Stomach smooth muscle (tissue), 2 donors: ENCODE results near the gene KCTD13.
"Not testable (repeated sequence)": the region's sequence is repeated elsewhere in the genome, so short reads cannot be mapped to it uniquely, and the experiment has no call there.

Experiments used
- H3K27ac ChIP-seq: one replicate; pipeline ENCODE4 v1.7.0; 2013; ENCODE audit warnings: mild to moderate bottlenecking, low read length, inconsistent platforms
- H3K27me3 ChIP-seq, 2 donors: one replicate each; pipeline ENCODE4 v1.7.0; 2013; ENCODE audit warnings: low read length in 2 of 2; ENCODE audit not compliant: insufficient read depth in 2 of 2, control insufficient read depth in 1 of 2
- H3K36me3 ChIP-seq, 2 donors: one replicate each; pipeline ENCODE4 v1.7.0; 2013; ENCODE audit warnings: low read length in 2 of 2; ENCODE audit not compliant: control insufficient read depth in 2 of 2, insufficient read depth in 2 of 2
- H3K4me1 ChIP-seq: one replicate; pipeline ENCODE4 v1.7.0; 2013; ENCODE audit warnings: low read length; ENCODE audit not compliant: control insufficient read depth, insufficient read depth
- H3K4me3 ChIP-seq, 2 donors: one replicate each; pipeline ENCODE4 v1.7.0; 2013; ENCODE audit warnings: low read length in 2 of 2
- H3K9ac ChIP-seq, 2 donors: one replicate each; pipeline ENCODE4 v1.7.0; 2013; ENCODE audit warnings: low read length in 2 of 2, mild to moderate bottlenecking in 1 of 2
- H3K9me3 ChIP-seq, 2 donors: one replicate each; pipeline ENCODE4 v1.7.0; 2013; ENCODE audit warnings: low read length in 2 of 2; ENCODE audit not compliant: control insufficient read depth in 2 of 2
- donor health status: healthy.
- donor health status: Pancreatic carcinoma.

The KCTD13 gene

GRCh38 chr16:29943846-29944799, 18.1 kb upstream of the KCTD13 start:
- no peaks in the 10 kb centered on the region for H3K9me3 ChIP-seq
- H3K36me3 ChIP-seq, result no peaks in the 10 kb centered on the region
- no peak overlapping the region for H3K4me3 ChIP-seq
- H3K27me3 ChIP-seq, result no peaks in the 10 kb centered on the region
- H3K27ac ChIP-seq, result no peak overlapping the region
- no peak overlapping the region for H3K9ac ChIP-seq
- H3K4me1 ChIP-seq, result no peaks in the 10 kb centered on the region

- no peak overlapping the region for H3K9ac ChIP-seq
- no peaks in the 10 kb centered on the region for H3K36me3 ChIP-seq
- no peak overlapping the region for H3K27ac ChIP-seq
- H3K9me3 ChIP-seq, result no peaks in the 10 kb centered on the region
- no peak overlapping the region for H3K4me3 ChIP-seq
- H3K4me1 ChIP-seq, result no peaks in the 10 kb centered on the region
- H3K27me3 ChIP-seq, result no peaks in the 10 kb centered on the region
These were observed 14.6 kb upstream of the KCTD13 start for GRCh38 chr16:29940656-29941055.

GRCh38 chr16:29931750-29932149, 5.7 kb upstream of the KCTD13 start:
- not testable (repeated sequence) for H3K9me3 ChIP-seq, H3K9ac ChIP-seq, H3K4me3 ChIP-seq, H3K27me3 ChIP-seq, H3K27ac ChIP-seq, H3K36me3 ChIP-seq, H3K4me1 ChIP-seq

GRCh38 chr16:29927070-29927905, 1.3 kb upstream of the KCTD13 start:
- Histone ChIP-seq H3K4me3 (peak overlapping the region; percentile 74 to 93), H3K9me3 (no peaks in the 10 kb centered on the region), H3K4me1 (peaks cover 20% of the 10 kb centered on the region), H3K27ac (peak overlapping the region; percentile 85), H3K36me3 (peaks cover 0 to 2% of the 10 kb centered on the region in 2 donors), H3K27me3 (no peaks in the 10 kb centered on the region), H3K9ac (peak overlapping the region; percentile 77 to 90)

GRCh38 chr16:29926711-29927052, 656 bp upstream of the KCTD13 start:
- Histone ChIP-seq H3K27ac (peak overlapping the region; percentile 85), H3K4me1 (peaks cover 20% of the 10 kb centered on the region), H3K4me3 (peak overlapping the region; percentile 74 to 93), H3K9me3 (no peaks in the 10 kb centered on the region), H3K9ac (peak overlapping the region; percentile 77 to 90), H3K27me3 (no peaks in the 10 kb centered on the region), H3K36me3 (peaks cover 0 to 2% of the 10 kb centered on the region in 2 donors)

- Histone ChIP-seq H3K27me3 (no peaks in the 10 kb centered on the region), H3K4me3 (peak overlapping the region; percentile 74 to 93), H3K9ac (peak overlapping the region; percentile 72 to 77), H3K36me3 (peaks cover 2 to 13% of the 10 kb centered on the region in 2 donors), H3K4me1 (peaks cover 20% of the 10 kb centered on the region), H3K27ac (no peak overlapping the region), H3K9me3 (no peaks in the 10 kb centered on the region)
These were observed 795 bp downstream of the KCTD13 start for GRCh38 chr16:29925105-29925756.

- Histone ChIP-seq H3K27me3 (no peaks in the 10 kb centered on the region), H3K4me1 (peaks cover 20% of the 10 kb centered on the region), H3K9me3 (no peaks in the 10 kb centered on the region), H3K36me3 (peaks cover 5 to 13% of the 10 kb centered on the region in 2 donors), H3K4me3 (no peak overlapping the region), H3K27ac (no peak overlapping the region), H3K9ac (no peak overlapping the region)
These were observed 3.0 kb downstream of the KCTD13 start for GRCh38 chr16:29922986-29923501.

GRCh38 chr16:29922326-29922725, 3.7 kb downstream of the KCTD13 start:
- H3K9ac ChIP-seq, result no peak overlapping the region
- H3K4me3 ChIP-seq, result no peak overlapping the region
- H3K27ac ChIP-seq, result no peak overlapping the region
- H3K36me3 ChIP-seq, result peaks cover 5 to 13% of the 10 kb centered on the region in 2 donors
- no peaks in the 10 kb centered on the region for H3K27me3 ChIP-seq
- peaks cover 17% of the 10 kb centered on the region for H3K4me1 ChIP-seq
- no peaks in the 10 kb centered on the region for H3K9me3 ChIP-seq

- peaks cover 8 to 13% of the 10 kb centered on the region in 2 donors for H3K36me3 ChIP-seq
- no peaks in the 10 kb centered on the region for H3K27me3 ChIP-seq
- H3K9me3 ChIP-seq, result no peaks in the 10 kb centered on the region
- H3K4me3 ChIP-seq, result no peak overlapping the region
- H3K27ac ChIP-seq, result no peak overlapping the region
- H3K4me1 ChIP-seq, result peaks cover 7% of the 10 kb centered on the region
- no peak overlapping the region for H3K9ac ChIP-seq
These were observed 5.0 kb downstream of the KCTD13 start for GRCh38 chr16:29921034-29921385.

GRCh38 chr16:29920288-29921033, 5.6 kb downstream of the KCTD13 start:
- Histone ChIP-seq H3K36me3 (peaks cover 8 to 13% of the 10 kb centered on the region in 2 donors), H3K9me3 (no peaks in the 10 kb centered on the region), H3K27me3 (no peaks in the 10 kb centered on the region), H3K9ac (no peak overlapping the region), H3K4me3 (no peak overlapping the region), H3K4me1 (peaks cover 6% of the 10 kb centered on the region), H3K27ac (no peak overlapping the region)
